GM18870 (cell line): ENCODE data around the gene RELCH.

Source experiments
- ATAC-seq: cut with Tn5 transposase; IDR thresholded peaks from one replicate; pipeline ENCODE4 v1.9.1; 2021; ENCODE audit warnings: moderate library complexity; ENCODE audit not compliant: unreplicated experiment

The RELCH gene

GRCh38 chr18:62187543-62188510 is 772 bp downstream of the RELCH start:
- ATAC-seq: peak; percentile 4

DNA sequence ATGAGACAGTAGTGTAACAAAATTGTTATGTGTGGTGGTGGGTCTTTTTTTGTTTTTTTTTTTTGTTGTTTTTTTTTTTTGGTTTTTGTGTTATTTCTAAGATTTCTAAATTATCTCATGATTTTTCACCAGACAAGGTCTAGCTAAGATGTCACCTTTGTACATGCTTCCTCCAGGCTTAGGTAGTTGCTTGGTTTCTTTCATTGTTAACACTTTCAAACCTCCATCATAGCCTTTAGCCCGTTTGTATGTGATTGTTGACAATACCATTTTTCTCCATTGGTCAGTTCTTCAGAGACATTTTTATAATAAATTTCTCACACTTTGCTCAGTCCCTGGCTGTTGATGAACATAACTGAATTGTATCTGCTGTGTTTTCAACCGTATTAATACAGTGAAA is 2.2 kb downstream of the RELCH start:
- no peak for ATAC-seq

DNA sequence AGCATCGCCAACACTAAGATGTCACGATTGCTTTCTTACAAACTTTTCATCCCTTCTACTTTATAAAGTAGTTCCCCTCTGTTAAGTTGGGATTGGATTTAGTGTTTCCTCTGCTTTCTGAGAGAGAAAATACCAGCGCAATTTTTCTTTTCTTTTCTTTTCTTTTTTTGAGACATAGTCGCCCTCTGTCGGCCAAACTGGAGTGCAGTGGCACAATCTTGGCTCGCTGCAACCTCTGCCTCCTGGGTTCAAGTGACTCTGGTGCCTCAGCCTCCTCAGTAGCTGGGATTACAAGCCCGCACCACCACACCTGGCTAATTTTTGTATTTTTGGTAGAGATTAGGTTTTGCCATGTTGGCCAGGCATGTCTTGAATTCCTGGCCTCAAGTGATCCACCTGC is 9.0 kb downstream of the RELCH start:
- no peak for ATAC-seq

GRCh38 chr18:62196980-62197379 is 9.9 kb downstream of the RELCH start:
- ATAC-seq: no peak

DNA sequence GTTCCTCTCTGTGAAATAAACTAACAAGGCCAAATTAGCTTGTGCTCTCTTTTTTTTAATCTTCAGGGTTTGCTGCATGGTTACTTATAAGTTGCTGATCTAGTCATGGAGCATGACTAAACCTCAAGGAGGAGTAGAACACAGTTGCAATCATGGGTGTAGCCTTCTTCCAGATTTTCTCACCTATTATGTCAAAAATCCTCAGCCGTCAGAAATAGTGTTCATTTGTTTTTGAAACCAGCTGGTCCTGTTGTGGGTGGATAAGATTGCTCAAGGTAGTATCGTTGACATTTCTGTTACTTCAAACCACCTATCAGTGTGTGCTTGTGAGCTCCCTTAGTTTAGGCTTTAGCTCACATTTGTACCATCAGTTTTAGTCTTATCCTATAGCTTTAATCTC is 11.2 kb downstream of the RELCH start:
- ATAC-seq: no peak

GRCh38 chr18:62199629-62200028 is 12.6 kb downstream of the RELCH start:
- no peak for ATAC-seq

DNA sequence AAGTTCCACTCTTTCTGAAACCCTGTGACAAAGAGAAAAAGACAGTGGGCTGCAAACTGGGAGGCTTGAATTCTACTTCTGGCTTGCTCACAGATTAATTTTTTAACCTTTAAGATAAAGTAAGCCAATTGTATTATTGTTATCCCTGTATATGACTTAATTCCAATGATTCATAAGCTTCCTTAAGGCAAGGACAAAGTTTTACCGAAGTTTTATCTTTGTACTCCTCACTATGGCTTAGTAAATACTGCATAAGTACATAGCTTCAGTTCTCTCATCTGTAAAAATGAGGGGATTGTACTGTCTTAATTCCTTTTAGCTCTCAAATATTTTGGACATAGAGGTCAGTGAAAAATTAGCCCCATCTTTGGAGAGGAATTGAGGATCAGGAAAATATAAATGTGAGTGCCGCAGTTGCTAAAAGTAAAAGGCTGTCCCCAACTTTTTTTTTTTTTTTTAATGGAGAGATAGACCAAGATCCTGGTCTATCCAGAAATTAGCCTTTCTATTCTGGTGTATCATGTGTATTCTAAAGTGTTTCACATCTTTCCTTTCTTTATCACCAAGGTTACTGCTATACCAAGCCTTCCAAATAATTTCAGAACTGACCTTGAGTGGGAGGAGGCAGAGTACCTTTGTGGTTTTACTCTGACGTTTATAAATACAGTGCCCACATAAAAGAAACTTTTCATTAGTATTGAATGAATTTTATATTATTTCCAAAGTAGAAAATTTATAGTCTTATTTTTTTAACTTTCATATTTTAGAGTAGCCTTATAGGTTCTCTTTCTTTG is 13.3 kb downstream of the RELCH start:
- ATAC-seq: no peak

- no peak for ATAC-seq
These were observed 14.8 kb downstream of the RELCH start for GRCh38 chr18:62201870-62202269.

DNA sequence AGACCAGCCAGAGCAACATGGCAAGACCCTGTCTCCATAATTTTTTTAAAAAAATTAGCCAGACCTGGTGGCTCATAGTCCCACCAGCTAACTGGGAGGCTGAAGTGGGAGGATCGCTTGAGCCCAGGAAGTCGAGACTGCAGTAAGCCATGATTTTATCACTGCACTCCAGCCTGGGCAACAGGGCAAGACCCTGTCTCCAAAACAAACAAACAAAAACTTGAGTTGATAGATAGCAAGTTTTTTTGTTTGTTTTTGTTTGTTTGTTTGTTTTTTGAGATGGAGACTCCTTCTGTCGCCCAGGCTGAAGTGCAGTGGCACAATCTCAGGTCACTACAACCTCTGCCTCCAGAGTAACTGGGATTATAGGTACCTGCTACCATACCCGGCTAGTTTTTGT is 18.8 kb downstream of the RELCH start:
- no peak for ATAC-seq

- ATAC-seq: no peak
These were observed 19.5 kb downstream of the RELCH start for GRCh38 chr18:62206593-62206992.

DNA sequence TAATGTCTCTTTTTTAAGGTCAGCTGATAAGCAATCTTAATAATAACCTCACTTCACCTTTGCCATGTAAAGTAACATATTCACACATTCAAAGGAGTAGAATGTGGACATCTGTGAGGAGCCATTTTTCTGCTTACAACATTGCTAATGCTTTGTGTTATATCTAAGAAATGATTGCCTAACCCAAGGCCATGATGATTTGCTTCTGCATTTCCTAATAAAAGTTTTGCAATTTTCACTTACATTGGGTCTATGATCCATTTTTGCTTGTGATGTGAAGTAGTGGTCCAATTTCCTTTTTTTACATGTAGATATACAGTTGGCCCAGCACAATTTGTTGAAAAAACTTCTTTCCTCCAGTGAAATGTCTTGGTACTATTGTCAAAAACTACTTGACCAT is 22.0 kb downstream of the RELCH start:
- ATAC-seq: no peak

DNA sequence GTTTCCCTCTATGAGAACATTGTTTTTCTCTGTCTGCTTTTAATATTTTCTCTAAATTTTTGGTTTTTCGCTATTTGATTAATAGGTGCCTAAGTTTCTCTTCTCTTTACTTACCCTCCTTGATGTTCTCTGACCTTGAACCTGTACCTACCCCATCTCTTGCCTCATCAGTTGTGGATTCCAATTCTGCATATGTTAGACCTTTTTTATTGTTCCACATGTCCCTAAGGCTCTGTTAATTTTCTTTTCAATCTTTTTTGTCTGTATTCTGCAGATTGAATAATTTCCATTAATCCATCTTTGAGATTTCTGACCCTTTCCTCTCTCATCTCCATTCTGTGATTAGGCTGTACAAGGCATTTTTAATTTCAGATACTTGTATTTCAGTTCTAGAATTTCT is 23.1 kb downstream of the RELCH start:
- ATAC-seq: no peak

DNA sequence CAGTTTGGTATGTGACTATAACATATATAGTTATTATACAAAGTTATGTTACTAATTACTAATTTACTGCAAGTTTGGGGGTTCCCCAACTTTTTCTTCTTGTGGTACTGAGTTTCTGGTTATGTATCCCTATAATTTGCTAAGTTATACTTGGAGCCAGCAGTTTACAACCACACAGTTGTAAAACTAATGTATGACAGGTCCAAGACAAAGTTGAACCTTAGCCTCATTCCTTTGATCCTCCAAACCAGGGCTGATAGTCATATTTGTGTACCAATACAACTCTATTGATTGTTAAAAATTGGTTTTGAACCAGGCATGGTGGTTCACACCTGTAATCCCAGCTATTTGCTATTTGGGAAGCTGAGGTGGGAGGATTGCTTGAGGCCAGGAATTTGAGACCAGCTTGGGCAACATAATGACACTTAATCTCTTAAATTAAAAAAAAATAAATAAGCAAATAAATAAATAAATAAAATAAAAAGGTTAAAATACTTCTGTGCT is 24.3 kb downstream of the RELCH start:
- no peak for ATAC-seq

DNA sequence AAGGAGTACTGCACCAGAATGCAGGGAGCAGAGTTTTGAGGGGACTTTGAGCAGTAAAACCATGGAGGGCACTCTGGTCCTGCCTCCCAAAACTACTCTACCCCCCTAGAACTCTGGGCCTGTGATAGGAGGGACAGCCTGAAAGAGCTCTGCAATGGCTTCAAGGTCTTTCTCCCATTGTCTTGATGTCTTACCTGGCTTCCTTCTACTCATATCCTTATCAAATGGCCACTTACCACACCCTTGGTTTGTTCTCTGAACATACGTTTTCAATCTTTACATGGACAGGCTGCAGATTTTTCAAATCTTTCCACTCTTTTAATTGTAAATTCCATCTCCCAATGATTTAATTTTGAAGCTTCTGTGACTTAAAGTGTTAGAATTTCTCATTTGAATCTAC is 27.7 kb downstream of the RELCH start:
- ATAC-seq: no peak

DNA sequence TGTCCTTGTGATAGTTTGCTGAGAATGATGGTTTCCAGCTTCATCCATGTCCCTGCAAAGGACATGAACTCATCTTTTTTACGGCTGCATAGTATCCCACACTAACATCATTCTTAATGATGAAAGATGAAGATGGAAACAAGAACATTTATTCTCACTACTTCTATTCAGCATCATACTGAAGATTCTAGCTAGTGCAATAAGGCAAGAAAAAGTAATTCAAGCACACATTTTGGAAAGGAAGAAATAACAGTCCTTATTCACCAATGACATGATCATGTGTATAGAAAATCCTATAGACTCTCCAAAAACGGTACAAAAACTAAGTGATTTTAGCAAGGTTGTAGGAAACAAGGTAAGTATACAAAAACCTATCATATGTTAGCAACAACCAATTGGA is 37.2 kb downstream of the RELCH start:
- ATAC-seq: no peak

GRCh38 chr18:62226047-62226446 is 39.0 kb downstream of the RELCH start:
- ATAC-seq: no peak

DNA sequence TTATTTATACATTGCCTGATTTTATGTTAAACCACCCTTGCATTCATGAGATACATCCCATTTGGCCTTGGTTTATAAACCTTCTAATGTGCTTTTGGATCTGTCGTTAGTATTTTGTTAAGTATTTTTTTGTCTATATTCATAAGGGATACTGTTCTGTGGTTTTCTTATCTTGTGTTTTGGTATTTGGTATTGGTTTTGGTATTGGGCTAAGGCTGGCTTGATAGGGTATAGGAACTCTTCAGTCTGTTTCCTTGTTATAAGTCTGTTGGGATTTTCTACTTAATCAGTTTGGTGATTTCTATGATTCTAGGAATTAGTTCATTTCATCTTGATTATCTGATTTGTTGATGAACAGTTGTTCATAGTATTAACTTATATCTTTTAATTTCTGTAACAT is 49.2 kb downstream of the RELCH start:
- ATAC-seq: no peak

- ATAC-seq: no peak
These were observed 52.4 kb downstream of the RELCH start for GRCh38 chr18:62239475-62239874.

GRCh38 chr18:62242955-62243354 is 55.9 kb downstream of the RELCH start:
- ATAC-seq: no peak

- ATAC-seq: no peak
These were observed 58.1 kb downstream of the RELCH start for GRCh38 chr18:62245177-62245576.

GRCh38 chr18:62245699-62246098 is 58.6 kb downstream of the RELCH start:
- no peak for ATAC-seq

- ATAC-seq: no peak
These were observed 61.3 kb downstream of the RELCH start for GRCh38 chr18:62248313-62248712.
